Measurements from ENCODE around the gene FAM234B. TPM values are rescaled to one million over a fixed set of nuclear protein-coding genes. Genes with fewer than 3 reads are reported as not detected.
"Not testable (repeated sequence)": the region's sequence is repeated elsewhere in the genome, so short reads cannot be mapped to it uniquely, and the experiment has no call there.

Gene FAM234B
- total RNA-seq, 2 experiments from 2014 or later, result 6.9 to 8.4 TPM

DNA sequence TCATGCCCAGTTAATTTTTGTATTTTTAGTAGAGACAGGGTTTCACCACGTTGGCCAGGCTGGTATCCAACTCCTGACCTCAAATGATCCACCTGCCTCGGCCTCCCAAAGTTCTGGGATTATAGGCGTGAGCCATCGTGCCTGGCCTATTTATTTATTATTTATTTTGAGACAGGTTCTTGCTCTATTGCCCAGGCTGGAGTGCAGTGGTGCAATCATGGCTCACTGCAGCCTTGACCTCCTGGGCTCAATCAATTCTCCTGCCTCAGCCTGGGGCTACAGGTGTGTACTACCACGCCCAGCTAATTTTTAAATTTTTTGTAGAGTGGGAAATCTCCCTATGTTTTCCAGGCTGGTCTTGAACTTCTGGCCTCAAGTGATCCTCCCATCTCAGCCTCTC lies 8.8 kb upstream of the FAM234B start:
- not testable (repeated sequence) for H3K27ac Mint-ChIP-seq, H3K9me3 Mint-ChIP-seq, H3K4me1 Mint-ChIP-seq, H3K27me3 Mint-ChIP-seq, H3K4me3 Mint-ChIP-seq, H3K36me3 Mint-ChIP-seq, DNase-seq

DNA sequence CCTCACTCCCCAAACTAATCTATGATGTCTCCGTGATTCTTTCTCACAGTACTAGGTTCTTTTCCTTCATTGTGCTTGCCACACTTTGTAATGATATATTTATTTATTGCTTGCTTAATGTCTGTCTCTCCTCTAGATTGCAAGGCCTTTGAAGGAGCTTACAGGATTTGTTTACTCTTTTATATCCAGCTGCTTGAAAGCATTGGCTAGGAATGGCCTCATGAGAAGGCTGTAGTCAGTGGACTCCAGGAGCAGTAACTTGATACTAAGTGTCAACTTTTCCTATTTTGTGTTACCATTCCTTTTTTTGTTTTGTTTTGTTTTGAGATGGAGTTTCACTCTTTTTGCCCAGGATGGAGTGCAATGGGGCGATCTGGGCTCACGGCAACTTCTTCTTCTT lies 7.3 kb upstream of the FAM234B start:
- Mint-ChIP-seq H3K27ac (no peak overlapping the region), H3K27me3 (peaks cover 4% of the 10 kb centered on the region), H3K9me3 (no peaks in the 10 kb centered on the region), H3K4me1 (no peaks in the 10 kb centered on the region), H3K36me3 (no peaks in the 10 kb centered on the region), H3K4me3 (no peak overlapping the region)
- DNase-seq, result no peak

DNA sequence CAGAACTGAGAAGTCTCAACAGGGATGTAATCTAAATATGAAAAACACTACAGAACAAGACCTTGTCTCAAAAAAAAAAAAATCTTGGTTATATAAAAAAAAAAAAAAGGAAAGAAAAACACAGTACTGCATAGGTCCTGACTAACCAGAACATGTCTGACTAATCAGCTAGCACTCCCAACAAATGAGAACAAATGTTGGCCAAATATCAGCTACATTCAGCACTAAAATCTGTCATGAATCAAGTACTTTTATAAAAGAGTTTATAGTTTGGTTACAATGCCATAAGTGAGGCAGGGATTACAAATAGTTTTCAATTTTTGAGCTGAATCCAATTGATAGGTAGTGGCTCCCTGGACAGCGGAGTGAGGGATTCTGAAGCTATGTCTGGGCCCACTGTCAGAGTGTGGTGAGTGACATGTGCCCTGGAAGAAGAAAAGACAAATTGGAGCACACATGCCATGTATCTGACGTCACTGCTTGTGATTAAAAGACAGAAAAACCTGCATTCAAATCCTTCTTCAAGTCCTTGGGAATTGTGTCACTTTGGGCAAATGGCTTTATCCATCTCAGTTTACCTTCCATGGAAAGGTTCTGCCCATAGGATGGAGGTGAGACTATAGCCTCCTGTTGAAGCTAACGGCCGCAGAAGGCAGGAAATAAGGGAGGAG lies 5.6 kb upstream of the FAM234B start:
- Mint-ChIP-seq H3K27ac (no peak overlapping the region), H3K27me3 (peaks cover 13% of the 10 kb centered on the region), H3K4me3 (no peak overlapping the region), H3K36me3 (no peaks in the 10 kb centered on the region), H3K9me3 (no peaks in the 10 kb centered on the region), H3K4me1 (no peaks in the 10 kb centered on the region)
- no peak for DNase-seq

DNA sequence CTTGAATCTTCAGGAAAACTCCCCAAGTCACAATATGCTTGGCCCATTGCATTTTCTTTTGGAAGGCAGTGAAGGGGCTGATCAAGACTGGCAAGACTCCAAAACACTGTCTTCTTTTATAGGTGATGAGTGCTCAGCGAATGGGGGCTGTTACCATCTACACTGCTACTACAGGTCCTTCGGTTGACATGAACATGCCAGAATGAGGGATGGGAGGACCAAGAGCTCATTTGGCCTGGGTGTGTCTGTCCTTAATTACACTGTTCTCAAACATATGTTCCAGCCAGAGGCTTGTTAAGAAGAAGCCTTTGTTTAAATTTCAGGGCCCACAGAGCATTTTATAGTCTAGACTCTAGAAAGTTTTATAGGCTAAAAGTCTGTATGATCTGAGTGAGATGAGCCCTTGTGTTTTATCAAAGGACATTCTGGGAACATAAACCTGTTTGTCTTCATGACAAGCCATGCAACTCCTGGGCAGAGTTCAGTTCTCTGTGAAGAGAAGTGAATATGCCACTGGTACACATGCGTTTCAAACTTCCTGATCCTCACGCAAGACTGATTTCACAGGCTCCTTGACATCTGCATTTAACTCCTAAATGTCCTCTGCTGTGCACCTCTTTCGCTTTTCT lies 4.7 kb upstream of the FAM234B start:
- Mint-ChIP-seq H3K4me3 (no peak overlapping the region), H3K27me3 (peaks cover 13% of the 10 kb centered on the region), H3K9me3 (no peaks in the 10 kb centered on the region), H3K36me3 (no peaks in the 10 kb centered on the region), H3K4me1 (peaks cover 3% of the 10 kb centered on the region), H3K27ac (no peak overlapping the region)
- DNase-seq, result no peak

DNA sequence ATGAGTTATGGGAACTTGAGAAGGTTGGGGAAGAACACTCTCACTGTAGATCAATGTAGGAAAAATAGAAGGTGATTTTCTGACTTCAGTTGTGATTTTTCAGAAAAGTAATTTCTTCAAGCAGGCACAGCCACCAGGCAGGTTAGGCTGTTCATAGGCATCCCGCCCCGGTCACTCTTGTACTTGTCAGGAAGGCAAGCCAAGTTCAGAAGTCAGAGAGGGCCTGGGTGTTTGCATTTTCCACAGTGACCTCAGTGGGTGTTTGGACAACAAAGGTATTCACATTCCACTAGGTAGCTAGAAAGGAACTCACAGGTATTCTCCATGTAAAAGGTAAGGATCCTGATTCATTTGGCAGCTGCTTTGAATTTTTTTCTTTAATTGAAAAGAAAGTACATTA lies 3.0 kb upstream of the FAM234B start:
- H3K36me3 Mint-ChIP-seq, result no peaks in the 10 kb centered on the region
- peaks cover 13% of the 10 kb centered on the region for H3K27me3 Mint-ChIP-seq
- H3K9me3 Mint-ChIP-seq, result no peaks in the 10 kb centered on the region
- H3K4me3 Mint-ChIP-seq, result no peak overlapping the region
- H3K27ac Mint-ChIP-seq, result no peak overlapping the region
- no peak for DNase-seq
- peaks cover 8% of the 10 kb centered on the region for H3K4me1 Mint-ChIP-seq

DNA sequence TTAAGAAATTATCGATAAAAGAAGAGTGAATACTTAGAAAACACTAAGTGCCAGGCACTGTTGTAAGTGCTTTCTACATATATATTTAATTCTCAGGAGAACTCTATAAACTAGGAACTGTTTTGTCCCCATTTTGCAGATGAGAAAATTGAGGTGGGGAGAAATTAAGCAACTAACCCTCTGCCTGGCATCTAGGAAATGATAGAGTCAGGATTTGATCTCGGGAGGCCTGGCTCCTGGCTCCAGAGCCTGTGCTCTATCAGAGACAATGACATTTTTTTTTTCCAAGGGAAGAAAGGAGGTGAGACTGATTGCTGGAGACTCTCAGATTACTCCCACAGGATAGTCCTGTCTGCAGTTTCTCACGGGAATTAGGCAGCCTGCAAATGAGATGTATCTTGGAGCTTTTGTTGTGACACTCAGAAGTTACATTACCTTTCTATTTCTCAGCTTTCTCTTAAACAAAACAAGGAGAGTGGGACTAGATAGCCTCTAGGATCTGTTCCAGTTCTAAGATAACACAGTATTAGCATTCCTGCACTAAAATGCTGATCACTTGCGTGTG lies 1.4 kb upstream of the FAM234B start:
- Mint-ChIP-seq H3K36me3 (no peaks in the 10 kb centered on the region), H3K9me3 (no peaks in the 10 kb centered on the region), H3K27me3 (peaks cover 13% of the 10 kb centered on the region), H3K27ac (no peak overlapping the region), H3K4me3 (no peak overlapping the region), H3K4me1 (peaks cover 12% of the 10 kb centered on the region)
- DNase-seq, result no peak

DNA sequence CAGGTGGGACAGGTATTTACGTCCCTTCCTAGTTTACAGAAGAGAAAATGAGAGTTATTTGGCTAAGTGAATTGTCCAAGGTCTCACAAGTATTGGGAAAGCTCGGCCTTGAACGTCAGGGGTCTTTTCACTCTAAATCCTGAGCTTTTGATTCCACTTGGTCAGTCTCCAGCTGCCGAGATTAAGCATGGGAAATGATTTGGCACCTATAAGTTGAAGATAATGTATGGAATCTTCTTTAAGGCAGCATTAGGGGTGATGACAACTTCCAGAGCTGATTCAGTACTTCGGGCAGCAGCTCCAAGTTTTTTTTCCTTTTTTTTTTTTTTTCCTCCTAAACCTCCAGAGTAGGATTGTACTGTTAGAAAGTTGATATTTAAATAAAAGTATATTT lies 722 bp downstream of the FAM234B start:
- DNase-seq, result no peak
- Mint-ChIP-seq H3K9me3 (no peaks in the 10 kb centered on the region), H3K27me3 (peaks cover 13% of the 10 kb centered on the region), H3K36me3 (peaks cover 3% of the 10 kb centered on the region), H3K4me3 (peak overlapping the region; percentile 85), H3K4me1 (peaks cover 12% of the 10 kb centered on the region), H3K27ac (peak overlapping the region; percentile 13)

DNA sequence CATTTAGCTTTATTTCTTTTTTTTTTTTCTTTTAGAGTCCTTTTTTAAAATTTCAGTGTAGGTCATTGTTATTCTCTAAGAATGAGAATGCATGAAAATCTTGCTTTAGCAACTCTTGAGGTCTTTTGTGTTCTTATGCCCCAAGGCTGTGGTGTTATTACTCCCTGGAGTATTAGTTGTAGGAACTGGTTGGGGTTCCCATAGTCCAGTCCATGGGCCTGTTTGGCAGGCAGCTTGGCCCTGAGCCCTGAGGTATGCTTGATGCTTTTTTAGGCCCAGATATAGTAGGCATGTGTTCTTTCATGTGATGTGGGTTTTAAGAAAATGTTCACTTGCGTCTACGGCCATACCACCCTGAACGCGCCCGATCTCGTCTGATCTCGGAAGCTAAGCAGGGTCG lies 1.6 kb downstream of the FAM234B start:
- Mint-ChIP-seq H3K27ac (no peak overlapping the region), H3K36me3 (peaks cover 3% of the 10 kb centered on the region)
- DNase-seq, result no peak

DNA sequence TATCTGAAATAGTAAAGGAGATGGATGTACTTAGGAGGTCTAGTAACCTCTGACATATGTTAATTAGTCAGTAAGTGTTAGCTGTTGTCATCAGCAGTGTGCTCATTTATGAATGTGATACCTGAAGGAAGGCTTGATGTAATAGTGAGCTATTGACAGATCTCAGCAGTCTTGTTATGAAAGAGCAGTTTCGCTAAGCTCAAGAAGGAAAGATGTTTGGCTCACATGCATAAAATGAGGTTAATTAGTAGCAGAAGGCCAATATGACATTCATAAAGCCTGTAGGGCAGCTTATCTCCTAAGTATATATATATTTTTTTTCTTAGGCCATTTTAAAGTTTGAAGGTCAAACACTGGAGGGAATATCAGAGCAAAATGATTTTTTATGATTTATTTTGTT lies 2.8 kb downstream of the FAM234B start:
- no peak for DNase-seq
- Mint-ChIP-seq H3K36me3 (peaks cover 5% of the 10 kb centered on the region), H3K9me3 (no peaks in the 10 kb centered on the region), H3K27me3 (peaks cover 9% of the 10 kb centered on the region), H3K27ac (no peak overlapping the region), H3K4me3 (no peak overlapping the region), H3K4me1 (peaks cover 17% of the 10 kb centered on the region)

More for the DNA sequence above, 1.6 kb downstream of the FAM234B start:
- H3K4me3 Mint-ChIP-seq, result no peak overlapping the region
- peaks cover 12% of the 10 kb centered on the region for H3K4me1 Mint-ChIP-seq
- H3K9me3 Mint-ChIP-seq, result no peaks in the 10 kb centered on the region
- H3K27me3 Mint-ChIP-seq, result peaks cover 13% of the 10 kb centered on the region

DNA sequence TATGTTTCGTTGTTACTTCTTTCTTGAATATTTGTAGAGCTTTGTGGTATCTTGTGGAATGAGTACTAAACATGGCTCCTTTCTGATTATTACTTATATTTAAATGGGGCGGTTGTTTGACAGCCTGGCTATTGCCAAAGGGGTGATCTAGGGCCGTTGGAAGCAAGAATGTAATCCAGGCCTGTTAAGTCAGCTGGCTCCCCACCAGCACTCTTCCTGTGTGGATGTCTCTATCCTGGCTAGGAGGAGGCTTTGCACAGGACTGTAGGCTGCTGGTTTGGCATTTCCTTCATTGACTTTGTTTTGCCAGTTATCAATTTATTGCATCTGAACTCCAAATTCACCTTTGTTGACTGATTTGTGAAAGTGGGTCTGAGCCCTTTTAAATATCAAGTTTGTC lies 5.6 kb downstream of the FAM234B start:
- no peak overlapping the region for H3K27ac Mint-ChIP-seq
- H3K4me1 Mint-ChIP-seq, result peaks cover 18% of the 10 kb centered on the region
- DNase-seq, result no peak
- no peaks in the 10 kb centered on the region for H3K27me3 Mint-ChIP-seq
- H3K36me3 Mint-ChIP-seq, result peaks cover 18% of the 10 kb centered on the region
- no peak overlapping the region for H3K4me3 Mint-ChIP-seq
- H3K9me3 Mint-ChIP-seq, result peaks cover 11% of the 10 kb centered on the region

DNA sequence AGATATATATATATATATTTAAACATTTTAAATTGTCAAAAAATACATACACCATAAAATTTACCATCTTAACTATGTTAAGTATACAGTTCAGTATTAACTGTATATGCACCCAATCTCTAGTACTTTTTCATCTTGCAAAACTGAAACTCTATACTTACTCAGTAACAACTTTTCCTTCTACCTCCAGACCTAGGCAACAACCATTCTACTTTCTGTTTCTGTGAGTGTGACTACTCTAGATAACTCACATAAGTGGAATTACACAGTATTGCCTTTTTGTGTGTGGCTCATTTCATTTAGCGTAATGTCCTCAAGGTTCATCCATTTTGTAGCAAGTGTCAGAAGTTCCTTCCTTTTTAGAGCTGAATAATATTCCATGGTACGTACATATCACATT lies 8.2 kb downstream of the FAM234B start:
- Mint-ChIP-seq H3K36me3 (peaks cover 22% of the 10 kb centered on the region), H3K9me3 (peaks cover 11% of the 10 kb centered on the region), H3K27me3 (no peaks in the 10 kb centered on the region), H3K4me3 (no peak overlapping the region), H3K4me1 (peaks cover 9% of the 10 kb centered on the region), H3K27ac (no peak overlapping the region)
- no peak for DNase-seq

DNA sequence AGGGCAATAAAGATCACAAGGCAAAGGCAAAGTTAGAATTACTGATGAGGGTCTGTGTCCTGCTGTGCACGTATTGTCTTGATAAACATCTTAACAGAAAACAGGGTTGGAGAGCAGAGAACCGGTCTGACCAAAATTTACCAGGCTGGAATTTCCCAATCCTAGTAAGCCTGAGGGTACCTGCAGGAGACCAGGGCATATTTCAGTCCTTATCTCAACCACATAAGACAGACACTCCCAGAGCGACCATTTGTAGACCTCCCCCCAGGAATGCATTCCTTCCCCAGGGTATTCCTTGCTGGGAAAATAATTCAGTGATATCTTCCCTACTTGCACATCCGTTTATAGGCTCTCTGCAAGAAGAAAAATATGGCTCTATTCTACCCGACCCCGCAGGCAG lies 9.4 kb downstream of the FAM234B start:
- H3K4me1 Mint-ChIP-seq, H3K4me3 Mint-ChIP-seq, H3K27me3 Mint-ChIP-seq, DNase-seq, H3K27ac Mint-ChIP-seq: not testable (repeated sequence)
- Mint-ChIP-seq H3K36me3 (peaks cover 20% of the 10 kb centered on the region), H3K9me3 (peaks cover 11% of the 10 kb centered on the region)

DNA sequence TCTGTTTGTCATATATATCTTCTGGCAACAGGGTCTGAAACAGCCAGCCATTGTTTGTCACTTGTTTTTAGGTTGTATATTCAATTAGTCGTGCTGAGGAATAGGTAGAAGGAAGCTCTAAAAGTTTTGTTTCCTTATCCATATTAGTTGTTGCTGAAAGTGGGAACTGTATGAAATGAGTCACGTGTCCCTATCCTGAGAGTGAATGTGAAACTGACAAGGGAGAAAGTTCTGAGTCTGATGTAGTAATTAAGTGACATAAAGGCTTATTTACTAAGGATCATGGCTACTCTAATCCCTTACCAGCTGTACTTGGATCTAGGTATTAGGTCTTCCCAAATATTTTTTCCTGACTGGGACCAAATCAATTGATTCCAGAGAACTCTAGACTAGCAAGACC lies 16.4 kb downstream of the FAM234B start:
- H3K4me1 Mint-ChIP-seq, result no peaks in the 10 kb centered on the region
- no peaks in the 10 kb centered on the region for H3K27me3 Mint-ChIP-seq
- no peaks in the 10 kb centered on the region for H3K9me3 Mint-ChIP-seq
- H3K4me3 Mint-ChIP-seq, result no peak overlapping the region
- H3K27ac Mint-ChIP-seq, result no peak overlapping the region
- no peak for DNase-seq
- peaks cover 5% of the 10 kb centered on the region for H3K36me3 Mint-ChIP-seq

DNA sequence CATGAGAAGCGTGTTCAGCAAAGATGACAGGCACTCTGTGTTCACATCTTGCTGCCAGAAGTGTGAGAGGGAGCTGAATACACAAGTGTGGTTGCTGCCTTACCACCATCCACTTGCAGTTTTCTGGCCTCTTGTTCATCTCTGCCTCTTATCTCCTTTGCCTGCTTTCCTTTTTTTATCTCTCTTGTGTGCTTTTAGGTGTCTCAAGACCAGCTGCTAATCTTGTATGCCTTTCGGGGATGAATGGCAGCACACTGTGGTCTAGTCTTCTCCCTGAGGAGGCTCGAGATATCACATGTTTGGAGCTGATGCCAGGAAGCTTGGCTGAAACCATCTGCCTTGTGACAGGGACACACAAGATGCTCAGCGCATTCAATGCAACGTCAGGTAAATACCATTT lies 17.2 kb downstream of the FAM234B start:
- Mint-ChIP-seq H3K9me3 (no peaks in the 10 kb centered on the region), H3K27ac (no peak overlapping the region), H3K36me3 (peaks cover 2% of the 10 kb centered on the region), H3K27me3 (no peaks in the 10 kb centered on the region), H3K4me1 (no peaks in the 10 kb centered on the region), H3K4me3 (no peak overlapping the region)
- DNase-seq, result no peak

DNA sequence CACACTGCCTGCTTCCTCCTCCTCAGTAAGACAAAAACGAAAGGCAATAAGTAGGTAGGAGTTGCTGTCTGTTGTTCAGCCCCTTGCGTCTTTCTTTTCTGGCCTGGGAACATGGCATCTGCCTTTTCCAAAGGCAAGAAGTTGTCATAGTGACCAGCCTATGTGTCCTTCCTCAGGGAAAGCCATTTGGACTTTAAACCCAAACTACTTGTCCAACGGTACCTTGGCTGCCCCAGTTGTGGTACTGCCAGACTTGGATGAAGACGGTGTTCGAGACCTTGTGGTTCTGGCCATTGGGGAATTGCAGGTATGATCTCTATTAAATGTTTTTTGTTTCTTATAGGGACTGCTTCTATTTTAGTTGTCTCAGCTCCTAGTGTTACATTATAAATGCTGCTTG lies 18.5 kb downstream of the FAM234B start:
- H3K4me1 Mint-ChIP-seq, result no peaks in the 10 kb centered on the region
- no peak overlapping the region for H3K27ac Mint-ChIP-seq
- H3K27me3 Mint-ChIP-seq, result no peaks in the 10 kb centered on the region
- no peak overlapping the region for H3K4me3 Mint-ChIP-seq
- H3K36me3 Mint-ChIP-seq, result peaks cover 4% of the 10 kb centered on the region
- no peak for DNase-seq
- no peaks in the 10 kb centered on the region for H3K9me3 Mint-ChIP-seq

DNA sequence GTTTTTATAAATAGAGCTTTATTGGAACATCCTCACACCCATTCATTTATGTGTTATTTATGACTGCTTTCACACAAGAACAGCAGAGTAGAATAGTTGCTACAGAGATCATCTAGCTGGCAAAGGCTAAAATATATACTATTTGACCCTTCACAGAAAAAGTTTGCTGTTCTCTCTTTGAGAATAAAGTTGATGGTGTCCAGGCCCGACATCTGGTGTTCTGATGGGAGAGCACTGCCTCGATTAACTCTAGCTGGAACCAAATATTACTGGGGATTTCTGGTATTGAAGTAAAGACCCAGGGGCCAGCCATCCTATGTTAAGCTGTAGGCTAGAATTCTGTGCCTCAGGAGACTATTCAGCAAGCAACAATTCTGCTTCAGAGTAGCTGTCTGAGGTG lies 21.8 kb downstream of the FAM234B start:
- Mint-ChIP-seq H3K4me1 (no peaks in the 10 kb centered on the region), H3K4me3 (no peak overlapping the region), H3K27ac (no peak overlapping the region), H3K36me3 (peaks cover 2% of the 10 kb centered on the region), H3K9me3 (no peaks in the 10 kb centered on the region), H3K27me3 (no peaks in the 10 kb centered on the region)
- no peak for DNase-seq
